ENCODE measurements around the gene LCE3C. TPM values are rescaled to one million over a fixed set of nuclear protein-coding genes. Genes with fewer than 3 reads are reported as not detected.
"Not testable (repeated sequence)": the region's sequence is repeated elsewhere in the genome, so short reads cannot be mapped to it uniquely, and the experiment has no call there.

The LCE3C gene
- polyA plus RNA-seq (2013, experiment 1 of 2), result not detected
- not detected for polyA plus RNA-seq (2013, experiment 2 of 2)

GRCh38 chr1:152599934-152600333 lies at the start of gene LCE3C:
Gene LCE3C (plus strand): TSS chr1:152600234. CDS start chr1:152600732, 498 bp downstream.
- Histone ChIP-seq H3K4me3 (ENCODE audit: low read length) (no peak within 1 kb of the TSS), H3K9me3 (ENCODE audit: insufficient read depth, low read depth, low read length) (no peaks in the 10 kb centered on the region), H3K27ac (ENCODE audit: low read depth, low read length) (no peak within 1 kb of the TSS), H3K27me3 (ENCODE audit: insufficient read depth, low read length) (no peaks in the 10 kb centered on the region), H3K4me1 (ENCODE audit: insufficient read depth, low read length) (no peaks in the 10 kb centered on the region), H3K9ac (ENCODE audit: low read depth, low read length) (no peak within 1 kb of the TSS), H3K36me3 (ENCODE audit: insufficient read depth, low read length) (no peaks in the 10 kb centered on the region)
- WGBS, result no CpG with 5 or more reads among the region's 4 CpGs

DNA sequence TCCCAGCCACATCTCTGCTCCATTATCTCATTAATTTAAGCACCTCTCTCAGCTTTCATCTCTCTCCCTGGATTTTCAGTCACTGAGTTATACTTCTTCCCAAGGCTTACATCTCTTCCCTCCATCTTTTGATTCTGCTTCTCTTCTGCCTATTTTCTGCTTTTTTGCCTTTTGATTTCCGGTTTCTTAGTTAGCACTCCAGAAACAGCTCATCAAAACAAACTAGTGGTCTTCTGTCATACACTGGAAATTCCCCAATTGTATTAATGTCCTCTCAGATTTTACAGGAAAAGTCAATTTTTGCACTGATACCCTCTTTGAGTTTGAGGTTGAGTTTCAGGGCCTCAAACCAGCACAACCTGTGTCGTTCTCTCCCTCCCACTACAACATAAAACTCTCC lies 34.9 kb upstream of the LCE3C start:
- no peaks in the 10 kb centered on the region for H3K4me1 ChIP-seq (ENCODE audit: insufficient read depth, low read length)
- H3K27ac ChIP-seq (ENCODE audit: low read depth, low read length), result no peak overlapping the region
- 59% methylated on average over 2 of the region's 2 CpGs for WGBS
- H3K9ac ChIP-seq (ENCODE audit: low read depth, low read length), result no peak overlapping the region
- H3K9me3 ChIP-seq (ENCODE audit: insufficient read depth, low read depth, low read length), result peaks cover 96% of the 10 kb centered on the region
- H3K27me3 ChIP-seq (ENCODE audit: insufficient read depth, low read length), result no peaks in the 10 kb centered on the region
- H3K36me3 ChIP-seq (ENCODE audit: insufficient read depth, low read length), result no peaks in the 10 kb centered on the region
- H3K4me3 ChIP-seq (ENCODE audit: low read length), result no peak overlapping the region

DNA sequence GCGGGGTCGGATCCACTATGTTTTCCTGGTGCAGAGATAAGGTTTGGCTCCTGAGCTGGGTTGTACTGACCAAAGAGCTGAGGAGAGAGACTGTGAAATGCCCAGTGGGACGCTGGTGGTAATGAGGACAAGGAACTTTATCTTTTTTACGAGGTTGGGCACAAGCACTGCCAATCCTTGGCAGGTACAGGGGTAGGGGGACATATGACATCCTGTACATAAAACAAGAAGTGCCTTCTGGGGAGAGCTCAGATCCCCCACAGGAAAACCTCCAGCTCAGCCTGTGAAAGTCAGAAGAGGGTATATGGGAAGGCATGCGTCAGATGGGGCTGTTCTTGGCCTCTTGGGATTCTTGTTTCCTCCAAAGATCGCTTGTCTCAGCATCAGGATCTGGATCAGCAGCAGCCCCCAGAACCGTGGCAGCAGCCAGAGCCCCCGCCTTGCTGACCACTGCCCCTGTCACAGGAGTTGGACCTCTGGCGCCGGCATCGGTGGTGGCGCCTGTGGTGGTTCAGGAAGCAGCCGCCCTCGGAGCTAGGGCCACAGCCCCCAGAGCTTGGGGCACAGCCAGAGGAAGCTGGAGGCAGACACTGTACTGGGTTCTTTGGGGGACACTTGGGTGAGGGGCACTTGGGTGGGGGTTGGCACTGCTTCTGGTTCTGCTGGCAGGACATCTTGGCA lies 34.4 kb upstream of the LCE3C start:
- Histone ChIP-seq H3K4me3 (ENCODE audit: low read length) (no peak overlapping the region), H3K9ac (ENCODE audit: low read depth, low read length) (no peak overlapping the region), H3K27me3 (ENCODE audit: insufficient read depth, low read length) (no peaks in the 10 kb centered on the region), H3K27ac (ENCODE audit: low read depth, low read length) (no peak overlapping the region), H3K4me1 (ENCODE audit: insufficient read depth, low read length) (no peaks in the 10 kb centered on the region), H3K9me3 (ENCODE audit: insufficient read depth, low read depth, low read length) (peaks cover 97% of the 10 kb centered on the region), H3K36me3 (ENCODE audit: insufficient read depth, low read length) (no peaks in the 10 kb centered on the region)
- WGBS, result 77% methylated on average over 14 of the region's 14 CpGs

- H3K27ac ChIP-seq (ENCODE audit: low read depth, low read length), result no peak within 1 kb of the TSS
- H3K9ac ChIP-seq (ENCODE audit: low read depth, low read length), result no peak within 1 kb of the TSS
- 83% methylated on average over 1 of the region's 1 CpG for WGBS
- peaks cover 96% of the 10 kb centered on the region for H3K9me3 ChIP-seq (ENCODE audit: insufficient read depth, low read depth, low read length)
- H3K4me1 ChIP-seq (ENCODE audit: insufficient read depth, low read length), result no peaks in the 10 kb centered on the region
- no peak within 1 kb of the TSS for H3K4me3 ChIP-seq (ENCODE audit: low read length)
- no peaks in the 10 kb centered on the region for H3K27me3 ChIP-seq (ENCODE audit: insufficient read depth, low read length)
- no peaks in the 10 kb centered on the region for H3K36me3 ChIP-seq (ENCODE audit: insufficient read depth, low read length)
These were observed 33.4 kb upstream of the LCE3C start, which contains the start of gene LCE3E for GRCh38 chr1:152566681-152567080. Gene LCE3E (minus strand): TSS chr1:152566780. CDS start chr1:152566208, 572 bp downstream.

DNA sequence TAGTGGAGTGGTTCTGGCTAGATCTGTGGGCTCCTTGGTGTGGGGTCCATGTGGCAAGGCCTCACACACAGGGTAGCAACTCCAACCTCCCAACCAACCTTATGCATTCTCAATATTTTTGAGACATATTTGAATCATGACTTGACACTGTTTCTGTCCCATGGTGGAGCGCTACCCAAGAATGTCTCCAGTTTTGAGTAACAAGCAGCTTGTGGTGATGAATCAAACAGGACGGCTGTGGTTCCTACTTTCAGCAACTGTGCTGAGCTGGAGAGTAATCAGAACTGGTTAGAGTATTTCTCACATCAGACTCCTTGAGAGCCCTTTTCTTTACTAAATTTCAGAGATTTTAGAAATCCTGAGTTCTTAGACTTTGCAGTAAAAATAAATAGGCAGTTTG lies 22.9 kb upstream of the LCE3C start:
- Histone ChIP-seq H3K27me3 (ENCODE audit: insufficient read depth, low read length) (no peaks in the 10 kb centered on the region), H3K4me3 (ENCODE audit: low read length) (no peak overlapping the region), H3K36me3 (ENCODE audit: insufficient read depth, low read length) (no peaks in the 10 kb centered on the region), H3K27ac (ENCODE audit: low read depth, low read length) (no peak overlapping the region), H3K4me1 (ENCODE audit: insufficient read depth, low read length) (no peaks in the 10 kb centered on the region), H3K9ac (ENCODE audit: low read depth, low read length) (no peak overlapping the region), H3K9me3 (ENCODE audit: insufficient read depth, low read depth, low read length) (peaks cover 99% of the 10 kb centered on the region)
- WGBS, result 86% methylated on average over 2 of the region's 2 CpGs

DNA sequence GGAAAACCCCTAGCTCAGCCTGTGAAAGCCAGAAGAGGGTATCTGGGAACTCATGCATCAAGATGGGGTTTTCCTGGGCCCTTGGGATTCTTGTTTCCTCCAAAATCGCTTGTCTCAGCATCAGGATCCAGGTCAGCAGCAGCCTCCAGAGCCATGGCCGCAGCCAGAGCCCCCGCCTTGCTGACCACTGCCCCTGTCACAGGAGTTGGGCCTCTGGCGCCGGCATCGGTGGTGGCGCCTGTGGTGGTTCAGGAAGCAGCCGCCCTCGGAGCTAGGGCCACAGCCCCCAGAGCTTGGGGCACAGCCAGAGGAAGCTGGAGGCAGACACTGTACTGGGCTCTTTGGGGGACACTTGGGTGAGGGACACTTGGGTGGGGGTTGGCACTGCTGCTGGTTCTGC lies 20.5 kb upstream of the LCE3C start:
- H3K4me1 ChIP-seq (ENCODE audit: insufficient read depth, low read length); H3K36me3 ChIP-seq (ENCODE audit: insufficient read depth, low read length); H3K27ac ChIP-seq (ENCODE audit: low read depth, low read length); H3K9ac ChIP-seq (ENCODE audit: low read depth, low read length); H3K4me3 ChIP-seq (ENCODE audit: low read length); H3K27me3 ChIP-seq (ENCODE audit: insufficient read depth, low read length): not testable (repeated sequence)
- WGBS, result 86% methylated on average over 9 of the region's 9 CpGs
- peaks cover 83% of the 10 kb centered on the region for H3K9me3 ChIP-seq (ENCODE audit: insufficient read depth, low read depth, low read length)

DNA sequence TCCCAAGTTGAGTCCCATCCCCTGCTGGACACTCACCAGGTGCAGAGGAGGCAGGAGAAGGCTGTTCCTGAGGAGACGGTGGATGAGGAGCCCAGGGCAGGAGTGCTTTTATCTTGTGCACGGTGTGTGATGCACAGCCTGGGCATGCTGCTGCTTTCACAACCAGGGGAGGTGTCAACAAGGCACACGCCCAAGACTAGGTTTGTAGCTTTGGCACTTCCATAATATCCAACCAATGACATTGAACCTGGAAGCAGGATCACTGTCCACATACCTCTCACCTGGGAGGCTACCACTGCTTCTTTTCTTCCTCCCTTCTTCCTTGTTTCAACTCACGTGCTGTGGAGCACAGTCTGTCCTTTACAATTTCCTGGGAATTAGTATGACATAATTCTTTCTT lies 19.6 kb upstream of the LCE3C start, which contains the start of gene LCE3D:
Gene LCE3D (minus strand): TSS at position 84 of the 400 bp plus-strand sequence. CDS start 580 bp downstream, outside the sequence.
- 76% methylated on average over 4 of the region's 4 CpGs for WGBS

DNA sequence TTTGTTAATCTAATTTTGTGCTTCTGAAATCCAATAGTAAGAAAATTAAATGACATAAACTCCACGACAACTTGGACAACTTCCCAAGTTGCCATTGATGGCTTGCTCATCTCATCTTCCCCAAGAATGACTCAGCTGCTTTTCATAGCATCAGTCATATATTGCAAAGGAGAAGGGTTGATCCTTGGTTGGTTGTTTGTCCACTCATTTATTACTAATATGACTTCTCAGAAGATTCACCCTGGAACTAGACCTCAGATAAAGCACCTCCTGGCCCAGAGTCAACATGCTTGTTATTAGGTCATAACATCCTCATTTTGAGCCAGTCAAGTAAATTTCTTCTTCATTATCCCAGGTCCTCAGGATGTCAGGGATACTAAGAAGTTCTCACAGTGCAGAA lies 17.4 kb upstream of the LCE3C start:
- Histone ChIP-seq H3K9ac (ENCODE audit: low read depth, low read length) (no peak overlapping the region), H3K4me3 (ENCODE audit: low read length) (no peak overlapping the region), H3K27me3 (ENCODE audit: insufficient read depth, low read length) (no peaks in the 10 kb centered on the region), H3K27ac (ENCODE audit: low read depth, low read length) (no peak overlapping the region), H3K36me3 (ENCODE audit: insufficient read depth, low read length) (no peaks in the 10 kb centered on the region), H3K4me1 (ENCODE audit: insufficient read depth, low read length) (no peaks in the 10 kb centered on the region), H3K9me3 (ENCODE audit: insufficient read depth, low read depth, low read length) (peaks cover 52% of the 10 kb centered on the region)
- no CpG with 5 or more reads among the region's 1 CpG for WGBS

More for the DNA sequence above, 19.6 kb upstream of the LCE3C start, which contains the start of gene LCE3D:
- Histone ChIP-seq H3K9ac (ENCODE audit: low read depth, low read length) (no peak within 1 kb of the TSS), H3K36me3 (ENCODE audit: insufficient read depth, low read length) (no peaks in the 10 kb centered on the region), H3K9me3 (ENCODE audit: insufficient read depth, low read depth, low read length) (peaks cover 74% of the 10 kb centered on the region), H3K4me1 (ENCODE audit: insufficient read depth, low read length) (no peaks in the 10 kb centered on the region), H3K27me3 (ENCODE audit: insufficient read depth, low read length) (no peaks in the 10 kb centered on the region), H3K4me3 (ENCODE audit: low read length) (no peak within 1 kb of the TSS), H3K27ac (ENCODE audit: low read depth, low read length) (no peak within 1 kb of the TSS)

- Histone ChIP-seq H3K4me1 (ENCODE audit: insufficient read depth, low read length) (no peaks in the 10 kb centered on the region), H3K36me3 (ENCODE audit: insufficient read depth, low read length) (no peaks in the 10 kb centered on the region), H3K9me3 (ENCODE audit: insufficient read depth, low read depth, low read length) (peaks cover 23% of the 10 kb centered on the region), H3K27me3 (ENCODE audit: insufficient read depth, low read length) (no peaks in the 10 kb centered on the region), H3K4me3 (ENCODE audit: low read length) (no peak overlapping the region), H3K9ac (ENCODE audit: low read depth, low read length) (no peak overlapping the region), H3K27ac (ENCODE audit: low read depth, low read length) (no peak overlapping the region)
- no CpG with 5 or more reads among the region's 1 CpG for WGBS
These were observed 14.4 kb upstream of the LCE3C start for GRCh38 chr1:152585586-152585985.

GRCh38 chr1:152596986-152597385 lies 3.0 kb upstream of the LCE3C start:
- Histone ChIP-seq H3K9me3 (ENCODE audit: insufficient read depth, low read depth, low read length) (no peaks in the 10 kb centered on the region), H3K4me3 (ENCODE audit: low read length) (no peak overlapping the region), H3K27me3 (ENCODE audit: insufficient read depth, low read length) (no peaks in the 10 kb centered on the region), H3K9ac (ENCODE audit: low read depth, low read length) (no peak overlapping the region), H3K4me1 (ENCODE audit: insufficient read depth, low read length) (no peaks in the 10 kb centered on the region), H3K27ac (ENCODE audit: low read depth, low read length) (no peak overlapping the region), H3K36me3 (ENCODE audit: insufficient read depth, low read length) (no peaks in the 10 kb centered on the region)
- no CpG with 5 or more reads among the region's 2 CpGs for WGBS

DNA sequence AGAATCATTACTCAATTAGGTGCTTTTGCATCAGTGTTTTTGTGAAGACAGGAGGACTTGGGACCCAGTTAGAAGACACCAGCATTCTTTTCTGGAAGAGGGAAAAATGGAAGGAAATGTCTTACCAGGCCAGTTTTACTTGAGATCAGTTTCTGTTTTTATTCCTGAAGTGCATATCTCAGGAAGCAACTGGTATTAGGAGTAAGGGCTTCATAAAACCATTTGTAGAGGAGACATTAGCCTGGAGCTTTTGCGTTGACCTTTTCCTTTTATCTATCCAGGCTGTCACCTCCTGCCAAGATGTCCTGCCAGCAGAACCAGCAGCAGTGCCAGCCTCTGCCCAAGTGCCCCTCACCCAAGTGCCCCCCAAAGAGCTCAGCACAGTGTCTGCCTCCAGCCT lies 13.5 kb downstream of the LCE3C start, which contains the start of gene LCE3B:
Gene LCE3B (plus strand): TSS at position 301 of the 400 bp plus-strand sequence. CDS start 0 bp downstream, at position 301.
- Histone ChIP-seq H3K36me3 (ENCODE audit: insufficient read depth, low read length) (no peaks in the 10 kb centered on the region), H3K4me3 (ENCODE audit: low read length) (no peak within 1 kb of the TSS), H3K27me3 (ENCODE audit: insufficient read depth, low read length) (no peaks in the 10 kb centered on the region), H3K9ac (ENCODE audit: low read depth, low read length) (no peak within 1 kb of the TSS), H3K9me3 (ENCODE audit: insufficient read depth, low read depth, low read length) (peaks cover 11% of the 10 kb centered on the region), H3K4me1 (ENCODE audit: insufficient read depth, low read length) (no peaks in the 10 kb centered on the region), H3K27ac (ENCODE audit: low read depth, low read length) (no peak within 1 kb of the TSS)
- WGBS, result no CpG with 5 or more reads among the region's 1 CpG
